ENCODE results near the gene C12orf60. TPM values are rescaled to one million over a fixed set of nuclear protein-coding genes. Genes with fewer than 3 reads are reported as not detected.
A peak's percentile ranks its signal among the peaks of the same experiment; 100 is the strongest.

Gene C12orf60
- polyA plus RNA-seq, 1 experiment, result 0.71 TPM

DNA sequence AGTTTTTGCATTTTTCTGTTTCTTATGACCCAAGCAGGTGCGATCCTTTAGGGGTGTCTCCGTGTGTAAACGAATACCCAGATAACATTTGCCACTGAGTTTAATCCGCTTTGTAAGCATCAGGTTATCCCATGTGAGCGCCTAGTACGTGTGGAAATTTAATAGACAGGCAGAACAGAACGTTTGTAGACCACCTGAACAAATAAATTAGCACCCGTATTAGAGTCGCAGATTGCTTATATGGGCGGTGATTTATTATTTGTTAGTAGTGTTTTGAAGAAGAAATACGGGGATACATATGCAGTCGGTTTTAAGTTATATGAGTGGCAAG is 325 bp downstream of the C12orf60 start:
- Histone ChIP-seq H3K27me3 (ENCODE audit: control insufficient read depth, insufficient read depth, low read length) (no peaks in the 10 kb centered on the region), H3K36me3 (ENCODE audit: control insufficient read depth, insufficient read depth, low read length) (0 out of 2 replicates have a peak, but pooled peaks cover 2% of the 10 kb centered on the region), H3K4me3 (ENCODE audit: low read depth, low read length) (peak overlapping the region; percentile 100)
- TF ChIP-seq, protein P1, sequence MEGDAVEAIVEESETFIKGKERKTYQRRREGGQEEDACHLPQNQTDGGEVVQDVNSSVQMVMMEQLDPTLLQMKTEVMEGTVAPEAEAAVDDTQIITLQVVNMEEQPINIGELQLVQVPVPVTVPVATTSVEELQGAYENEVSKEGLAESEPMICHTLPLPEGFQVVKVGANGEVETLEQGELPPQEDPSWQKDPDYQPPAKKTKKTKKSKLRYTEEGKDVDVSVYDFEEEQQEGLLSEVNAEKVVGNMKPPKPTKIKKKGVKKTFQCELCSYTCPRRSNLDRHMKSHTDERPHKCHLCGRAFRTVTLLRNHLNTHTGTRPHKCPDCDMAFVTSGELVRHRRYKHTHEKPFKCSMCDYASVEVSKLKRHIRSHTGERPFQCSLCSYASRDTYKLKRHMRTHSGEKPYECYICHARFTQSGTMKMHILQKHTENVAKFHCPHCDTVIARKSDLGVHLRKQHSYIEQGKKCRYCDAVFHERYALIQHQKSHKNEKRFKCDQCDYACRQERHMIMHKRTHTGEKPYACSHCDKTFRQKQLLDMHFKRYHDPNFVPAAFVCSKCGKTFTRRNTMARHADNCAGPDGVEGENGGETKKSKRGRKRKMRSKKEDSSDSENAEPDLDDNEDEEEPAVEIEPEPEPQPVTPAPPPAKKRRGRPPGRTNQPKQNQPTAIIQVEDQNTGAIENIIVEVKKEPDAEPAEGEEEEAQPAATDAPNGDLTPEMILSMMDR (IDR thresholded peaks at IDR 0.05; ENCODE audit: insufficient read depth, low read depth, low read length), result no peak
- no peak for DNase-seq (ENCODE audit: low read depth)
- ChIA-PET CTCF (interaction anchor here (1.2 to 2.6 kb wide), 3 partner anchors 9 to 423 kb away, joined by 3 to 15 read pairs (median 3); a partner anchor contains a TSS), POLR2A (interaction anchor here (0.5 to 1.8 kb wide), 6 partner anchors 11 to 192 kb away, joined by 3 to 10 read pairs (median 5); a partner anchor contains a TSS)

DNA sequence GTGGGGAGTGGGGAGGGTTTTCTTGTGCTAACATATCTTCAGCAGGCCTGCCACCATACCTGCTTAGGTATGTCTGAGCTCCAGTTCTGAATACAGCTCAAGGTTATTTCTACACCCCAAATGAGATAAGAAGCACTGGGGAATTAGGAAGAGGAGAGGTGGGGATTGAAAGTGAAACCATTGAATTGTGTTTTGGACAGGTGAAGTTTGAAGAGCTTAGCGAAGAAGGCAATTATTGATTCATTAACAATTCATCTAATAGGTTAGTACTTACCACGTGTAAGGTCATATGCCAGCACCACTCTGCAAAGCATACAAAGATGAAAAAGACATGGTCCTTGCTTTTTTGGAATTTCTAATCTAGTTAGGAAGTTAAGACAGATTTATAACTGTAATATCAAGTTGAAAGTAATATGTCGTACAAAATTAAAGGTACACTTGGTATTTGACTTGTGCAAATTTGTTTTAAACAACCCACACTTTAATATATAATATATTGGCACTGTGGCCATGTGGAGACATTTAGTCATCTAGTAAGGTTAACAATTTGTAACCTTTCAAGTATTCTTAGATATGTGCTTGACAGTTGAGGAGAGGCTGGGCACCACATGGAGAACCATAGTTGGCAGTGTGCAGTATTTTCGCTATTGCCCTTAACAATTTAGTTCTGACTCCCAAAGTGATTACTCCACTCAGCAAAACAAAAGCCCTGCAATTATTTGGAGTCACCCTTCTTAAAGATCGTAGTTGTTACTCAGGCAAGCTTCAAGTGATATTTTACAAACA is 6.9 kb downstream of the C12orf60 start:
- ChIA-PET CTCF (interaction anchor here (0.6 to 2.8 kb wide), 10 partner anchors 8 to 411 kb away, joined by 3 to 19 read pairs (median 8); partner anchors contain the start of gene RERG), POLR2A (interaction anchor here (0.6 kb wide), 1 partner anchor 186 kb away, joined by 9 read pairs; no protein-coding TSS in a partner anchor)
- Histone ChIP-seq H3K27me3 (ENCODE audit: control insufficient read depth, insufficient read depth, low read length) (no peaks in the 10 kb centered on the region), H3K36me3 (ENCODE audit: control insufficient read depth, insufficient read depth, low read length) (no peaks in the 10 kb centered on the region), H3K4me3 (ENCODE audit: low read depth, low read length) (no peak overlapping the region)
- no peak for DNase-seq (ENCODE audit: low read depth)
- TF ChIP-seq, protein P1 (IDR thresholded peaks at IDR 0.05; ENCODE audit: insufficient read depth, low read depth, low read length), result no peak

DNA sequence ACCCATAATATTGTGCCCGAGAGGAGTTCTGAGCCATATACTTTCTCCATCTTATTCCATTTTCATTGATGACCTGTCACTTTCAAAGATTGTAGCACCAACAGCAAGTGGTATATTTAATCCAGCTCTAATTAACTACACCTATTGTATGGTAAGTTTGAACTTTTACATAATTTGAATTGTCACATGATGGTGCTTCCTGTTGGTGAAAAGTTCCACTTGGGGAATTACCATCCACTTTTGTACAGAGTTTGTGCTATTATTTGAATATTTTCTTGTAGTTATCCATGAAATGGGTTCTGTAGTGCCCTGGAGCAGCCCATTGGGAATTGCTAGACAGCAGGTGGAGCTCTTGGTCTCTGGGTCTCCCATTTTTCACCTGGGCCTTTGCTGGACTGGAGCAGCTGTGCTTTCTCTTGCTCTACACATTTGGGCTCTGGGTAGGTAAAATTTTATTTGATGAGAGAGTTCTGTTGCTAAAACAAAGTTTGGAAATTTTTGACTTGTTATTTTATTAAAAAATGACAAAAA is 7.5 kb downstream of the C12orf60 start:
- TF ChIP-seq, protein P1 (IDR thresholded peaks at IDR 0.05; ENCODE audit: insufficient read depth, low read depth, low read length), result peak; percentile 59
- CTCF ChIA-PET, result interaction anchor here (0.7 to 2.8 kb wide), 14 partner anchors 9 to 410 kb away, joined by 3 to 19 read pairs (median 6); partner anchors contain the start of gene RERG
- no peak overlapping the region for H3K4me3 ChIP-seq (ENCODE audit: low read depth, low read length)
- POLR2A ChIA-PET, result interaction anchor here (0.6 kb wide), 1 partner anchor 185 kb away, joined by 9 read pairs; no protein-coding TSS in a partner anchor
- no peak for DNase-seq (ENCODE audit: low read depth)
- H3K27me3 ChIP-seq (ENCODE audit: control insufficient read depth, insufficient read depth, low read length), result no peaks in the 10 kb centered on the region
- no peaks in the 10 kb centered on the region for H3K36me3 ChIP-seq (ENCODE audit: control insufficient read depth, insufficient read depth, low read length)

DNA sequence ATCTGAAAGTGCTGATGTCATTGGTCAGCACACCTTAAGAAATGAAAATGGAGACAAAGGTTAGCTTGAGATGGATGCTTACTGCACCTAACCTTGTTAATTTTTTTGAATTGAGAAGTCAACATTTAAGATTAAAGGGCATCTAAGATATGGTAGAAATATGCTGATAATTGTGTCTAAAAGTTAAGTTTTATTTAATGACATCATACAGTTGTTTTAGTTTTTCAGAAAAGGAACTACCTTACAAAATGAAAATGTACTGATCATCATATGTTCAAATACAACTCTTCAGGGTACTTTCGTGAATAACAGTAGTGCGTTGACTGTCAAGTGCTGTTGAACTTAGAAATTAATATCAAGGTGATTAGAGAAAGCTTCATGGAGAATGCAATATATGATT is 8.0 kb downstream of the C12orf60 start:
- TF ChIP-seq, protein P1 (IDR thresholded peaks at IDR 0.05; ENCODE audit: insufficient read depth, low read depth, low read length), result no peak
- no peaks in the 10 kb centered on the region for H3K36me3 ChIP-seq (ENCODE audit: control insufficient read depth, insufficient read depth, low read length)
- POLR2A ChIA-PET, result no interaction called here
- DNase-seq (ENCODE audit: low read depth), result no peak
- H3K4me3 ChIP-seq (ENCODE audit: low read depth, low read length), result no peak overlapping the region
- CTCF ChIA-PET, result interaction anchor here (0.7 to 2.8 kb wide), 14 partner anchors 10 to 409 kb away, joined by 3 to 19 read pairs (median 6); partner anchors contain the start of gene RERG
- H3K27me3 ChIP-seq (ENCODE audit: control insufficient read depth, insufficient read depth, low read length), result no peaks in the 10 kb centered on the region

DNA sequence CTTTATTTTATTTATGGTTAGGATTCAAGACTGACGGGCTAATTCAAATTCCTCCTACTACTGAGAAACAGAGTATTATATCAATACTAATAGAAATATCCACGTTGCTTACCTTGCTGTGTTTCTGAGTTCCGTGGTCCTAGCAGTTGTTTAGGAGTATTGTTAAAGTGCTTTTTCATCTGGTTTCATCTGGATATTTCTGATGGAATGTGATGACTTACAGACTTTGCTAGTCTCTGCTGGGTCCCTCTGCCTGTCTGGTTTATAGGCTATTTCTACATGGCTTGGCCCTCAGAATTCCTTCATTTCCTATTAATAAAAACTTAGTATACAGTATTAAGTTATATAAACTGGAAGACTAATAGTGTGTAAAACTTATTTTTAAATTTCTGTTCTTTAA is 10.5 kb downstream of the C12orf60 start, which contains the start of gene SMCO3:
SMCO3 (minus strand) TSS at position 169 of the 400 bp plus-strand sequence. CDS start 7,502 bp downstream, outside the sequence.
- CTCF ChIA-PET, result interaction anchor here (0.9 to 1.4 kb wide), 4 partner anchors 9 to 408 kb away, joined by 3 to 4 read pairs (median 4); partner anchors contain the start of genes C12orf60, RERG and WBP11
- H3K4me3 ChIP-seq (ENCODE audit: low read depth, low read length), result no peak within 1 kb of the TSS
- POLR2A ChIA-PET, result no interaction called here
- no peaks in the 10 kb centered on the region for H3K27me3 ChIP-seq (ENCODE audit: control insufficient read depth, insufficient read depth, low read length)
- DNase-seq (ENCODE audit: low read depth), result no peak
- TF ChIP-seq, protein P1 (IDR thresholded peaks at IDR 0.05; ENCODE audit: insufficient read depth, low read depth, low read length), result no peak
- no peaks in the 10 kb centered on the region for H3K36me3 ChIP-seq (ENCODE audit: control insufficient read depth, insufficient read depth, low read length)
